ENCODE measurements around the gene SLC26A2. TPM values are rescaled to one million over a fixed set of nuclear protein-coding genes. Genes with fewer than 3 reads are reported as not detected.

The SLC26A2 gene
- total and polyA plus RNA-seq, 4 donors: 0.43 to 6.1 (median 1.6) TPM

- H3K4me3 ChIP-seq (ENCODE audit: low read depth in 1 of 3, low read length in 3 of 3): no peak overlapping the region
- H3K9me3 ChIP-seq (ENCODE audit: control insufficient read depth in 4 of 4, low read length in 3 of 4): no peaks in the 10 kb centered on the region
- H3K27ac ChIP-seq (ENCODE audit: low read depth in 1 of 2, low read length in 2 of 2): no peak overlapping the region
- H3K36me3 ChIP-seq (ENCODE audit: control insufficient read depth in 4 of 4, insufficient read depth in 3 of 4, low read depth in 1 of 4, low read length in 3 of 4): no peaks in the 10 kb centered on the region
- DNase-seq (ENCODE audit: low spot score): no peak
- peaks cover 2 to 8% (median 6%) of the 10 kb centered on the region in 4 donors for H3K4me1 ChIP-seq (ENCODE audit: control insufficient read depth in 4 of 4, insufficient read depth in 4 of 4, low read length in 3 of 4)
- TF ChIP-seq CTCF (IDR thresholded peaks at IDR 0.05; ENCODE audit: low read depth, low read length, missing input control) (no peak), SP1 (IDR thresholded peaks at IDR 0.05) (no peak), ZBTB33 (IDR thresholded peaks at IDR 0.05) (no peak), ATF3 (IDR thresholded peaks at IDR 0.05) (no peak), HNF4A (conservative IDR thresholded peaks at IDR 0.05) (no peak), JUND (IDR thresholded peaks at IDR 0.05) (no peak), RAD21 (IDR thresholded peaks at IDR 0.05) (no peak), MAX (IDR thresholded peaks at IDR 0.05) (no peak), FOXA1 (IDR thresholded peaks at IDR 0.05) (no peak), REST (IDR thresholded peaks at IDR 0.05) (no peak), YY1 (IDR thresholded peaks at IDR 0.05) (no peak), TAF1 (conservative IDR thresholded peaks at IDR 0.05) (no peak), GABPA (IDR thresholded peaks at IDR 0.05 in 1 of 2, conservative IDR thresholded peaks at IDR 0.05 in 1 of 2) (no peak), NR2F2 (IDR thresholded peaks at IDR 0.05) (no peak), HNF4G (IDR thresholded peaks at IDR 0.05) (no peak), FOXA2 (IDR thresholded peaks at IDR 0.05) (no peak), RXRA (IDR thresholded peaks at IDR 0.05) (no peak)
- H3K9ac ChIP-seq (ENCODE audit: low read depth in 1 of 2, low read length in 2 of 2): no peak overlapping the region
- 86% methylated on average over 6 of the region's 6 CpGs for WGBS
- no peaks in the 10 kb centered on the region for H3K27me3 ChIP-seq (ENCODE audit: control insufficient read depth in 4 of 4, insufficient read depth in 4 of 4, low read length in 3 of 4)
Observed at GRCh38 chr5:149938791-149939358, 21.7 kb upstream of the SLC26A2 start.
